ENCODE measurements around the gene KRT4.
"Not testable (repeated sequence)": the region's sequence is repeated elsewhere in the genome, so short reads cannot be mapped to it uniquely, and the experiment has no call there.

KRT4 gene

DNA sequence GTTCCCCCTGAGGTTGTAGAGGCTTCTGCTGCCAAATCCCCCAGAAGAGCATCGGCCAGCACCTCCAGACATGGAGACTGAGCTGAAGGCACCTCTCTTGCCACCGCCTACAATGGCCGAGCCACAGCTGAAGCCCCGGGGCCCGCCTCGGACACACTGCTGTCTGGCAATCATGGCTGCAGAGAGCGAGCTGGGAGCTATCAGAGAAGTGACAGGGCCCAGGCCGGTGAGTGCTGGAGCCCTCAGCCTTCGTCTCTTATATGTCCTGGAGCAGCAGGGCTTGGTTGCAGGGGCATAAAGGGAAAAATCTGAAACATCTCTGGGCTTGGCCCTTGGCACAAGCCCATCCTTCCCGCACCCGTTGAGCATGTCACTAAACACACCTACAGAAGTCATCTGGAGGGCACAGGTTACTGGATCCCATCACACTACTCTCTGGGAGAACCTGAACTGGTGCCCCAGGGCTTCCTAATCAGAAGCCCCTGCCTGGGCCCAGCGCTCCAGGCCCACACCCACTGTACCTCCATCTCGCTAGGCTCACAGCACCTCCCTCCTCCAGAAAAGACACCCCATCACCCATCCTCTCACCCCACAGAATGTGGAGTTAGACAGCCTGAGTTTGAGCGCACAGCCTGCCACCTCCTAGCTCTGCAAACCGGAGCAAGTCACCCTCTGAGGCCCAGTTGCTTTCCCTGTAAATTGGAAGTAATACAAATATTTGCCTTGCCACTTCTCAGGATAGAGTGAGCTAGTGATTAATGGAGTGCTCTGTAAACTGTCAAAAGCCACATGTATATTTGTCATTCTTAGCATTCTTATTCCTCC, at the start of gene KRT4:
KRT4 (minus strand) TSS at position 232 of the 825 bp plus-strand sequence; CDS start at position 174, 58 bp downstream.
- no peak for DNase-seq

DNA sequence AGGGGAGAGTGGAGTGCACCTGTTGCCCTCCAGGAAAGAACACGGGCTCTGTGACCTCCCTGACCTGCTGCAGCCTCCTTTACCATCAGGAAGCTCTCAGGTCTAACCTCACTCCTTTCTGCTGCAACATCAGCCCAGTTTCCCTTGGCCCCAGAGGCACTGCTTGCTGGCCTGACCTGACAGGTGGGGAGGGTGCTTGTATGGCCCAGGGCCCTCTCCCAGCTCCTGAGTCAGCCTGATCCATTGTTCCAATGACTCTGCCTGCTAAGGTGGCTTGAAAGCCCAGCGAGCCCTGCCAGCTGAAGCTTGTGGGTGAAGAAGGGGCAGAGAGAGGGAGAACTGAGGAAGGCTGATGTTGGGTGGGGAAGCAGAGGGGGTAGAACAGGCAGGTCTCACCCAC, 48.1 kb upstream of the KRT4 start:
- DNase-seq, result no peak

DNA sequence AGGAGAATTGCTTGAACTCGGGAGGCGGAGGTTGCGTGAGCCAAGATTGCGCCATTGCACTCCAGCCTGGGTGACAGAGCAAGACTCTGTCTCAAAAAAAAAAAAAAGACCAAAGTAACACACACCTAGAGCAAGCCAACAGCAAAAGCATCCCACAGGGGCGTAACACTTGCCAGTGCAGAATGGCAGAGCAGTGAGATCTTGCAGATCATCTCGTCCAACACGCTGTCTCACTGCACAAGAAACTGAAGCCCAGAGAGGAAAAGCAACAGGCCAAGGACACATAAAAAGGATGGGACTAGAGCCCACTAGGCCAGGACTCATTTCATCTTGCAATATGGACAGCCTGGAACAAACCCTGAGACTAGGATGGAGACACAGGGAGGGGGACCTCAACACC, 47.6 kb upstream of the KRT4 start:
- no peak for DNase-seq

- DNase-seq, result no peak
Measured at GRCh38 chr12:52860102-52860823, 46.3 kb upstream of the KRT4 start.

GRCh38 chr12:52857500-52857899, 43.6 kb upstream of the KRT4 start:
- no peak for DNase-seq

GRCh38 chr12:52856787-52857186, 42.9 kb upstream of the KRT4 start:
- DNase-seq, result no peak

- not testable (repeated sequence) for DNase-seq
Measured at GRCh38 chr12:52856077-52856476, 42.2 kb upstream of the KRT4 start.

DNA sequence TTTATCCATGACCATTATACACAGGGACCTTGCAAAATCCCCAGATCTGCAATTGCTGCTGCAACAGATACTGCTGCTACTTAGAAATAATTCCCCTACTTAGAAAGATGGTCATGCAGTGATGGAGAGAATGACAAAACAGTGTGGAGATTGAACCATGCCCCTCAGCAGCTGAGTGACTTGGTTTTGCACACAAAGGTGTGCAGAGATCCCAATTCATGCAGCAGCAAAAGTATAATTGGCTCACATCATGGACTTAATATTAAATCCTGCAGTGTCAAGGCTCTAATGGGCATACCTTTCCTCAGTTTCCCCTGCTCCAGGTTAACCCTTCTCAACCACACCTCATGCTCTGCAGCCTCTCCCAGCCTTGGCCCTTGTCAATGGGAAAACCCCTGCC, 37.9 kb upstream of the KRT4 start:
- DNase-seq, result no peak

DNA sequence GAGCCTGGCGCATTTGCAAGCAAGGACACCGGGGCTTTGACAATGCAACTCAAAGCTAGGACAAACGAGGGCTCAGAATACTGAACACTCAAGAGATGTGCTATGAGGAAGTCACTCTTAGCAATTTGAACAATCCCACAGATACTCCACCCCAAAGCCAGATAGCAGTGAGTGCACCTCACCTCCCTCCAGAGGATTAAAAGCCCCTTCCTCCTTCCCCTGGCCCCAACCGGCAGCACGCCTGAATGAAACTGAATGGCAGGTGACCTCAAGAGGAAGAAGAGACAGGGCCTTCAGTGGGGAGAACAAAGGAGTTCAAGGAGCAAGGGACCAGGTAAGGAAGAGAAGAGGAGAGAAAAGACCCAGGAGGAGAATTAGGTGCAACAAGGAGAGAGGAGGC, 36.8 kb upstream of the KRT4 start:
- no peak for DNase-seq

- no peak for DNase-seq
Measured at GRCh38 chr12:52849511-52849910, 35.6 kb upstream of the KRT4 start.

DNA sequence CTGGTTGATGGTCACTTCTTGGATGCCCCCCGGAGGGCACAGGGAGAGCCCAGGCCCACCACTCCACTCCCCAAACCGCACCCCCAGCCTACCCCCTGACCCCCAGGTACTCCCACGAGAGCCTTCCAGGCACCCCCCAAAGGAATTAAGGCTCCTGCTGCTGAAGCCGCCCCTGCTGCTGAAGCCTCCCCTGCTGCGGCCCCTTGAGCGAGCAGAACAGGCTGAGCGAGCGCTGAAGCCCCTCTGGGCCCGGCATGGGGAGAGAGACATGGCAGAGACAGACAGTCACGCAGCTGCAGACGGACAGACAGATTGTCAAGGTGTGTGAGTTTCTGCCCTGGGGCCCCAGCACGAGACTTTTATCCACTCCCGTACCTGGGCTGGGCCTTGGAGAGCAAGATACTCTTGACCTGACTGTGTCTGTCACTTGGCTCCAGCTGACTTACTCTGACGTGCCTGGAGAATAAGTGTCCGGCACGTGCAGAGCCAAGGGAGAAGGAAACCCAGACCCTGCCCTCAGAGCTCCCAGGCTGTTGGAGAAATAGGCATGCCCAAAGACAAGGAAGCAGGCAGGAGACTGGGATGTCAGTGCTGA, 34.8 kb upstream of the KRT4 start, which contains the start of gene KRT78:
KRT78 (minus strand) TSS at position 334 of the 595 bp plus-strand sequence; CDS start at position 270, 64 bp downstream.
- DNase-seq, result no peak

DNA sequence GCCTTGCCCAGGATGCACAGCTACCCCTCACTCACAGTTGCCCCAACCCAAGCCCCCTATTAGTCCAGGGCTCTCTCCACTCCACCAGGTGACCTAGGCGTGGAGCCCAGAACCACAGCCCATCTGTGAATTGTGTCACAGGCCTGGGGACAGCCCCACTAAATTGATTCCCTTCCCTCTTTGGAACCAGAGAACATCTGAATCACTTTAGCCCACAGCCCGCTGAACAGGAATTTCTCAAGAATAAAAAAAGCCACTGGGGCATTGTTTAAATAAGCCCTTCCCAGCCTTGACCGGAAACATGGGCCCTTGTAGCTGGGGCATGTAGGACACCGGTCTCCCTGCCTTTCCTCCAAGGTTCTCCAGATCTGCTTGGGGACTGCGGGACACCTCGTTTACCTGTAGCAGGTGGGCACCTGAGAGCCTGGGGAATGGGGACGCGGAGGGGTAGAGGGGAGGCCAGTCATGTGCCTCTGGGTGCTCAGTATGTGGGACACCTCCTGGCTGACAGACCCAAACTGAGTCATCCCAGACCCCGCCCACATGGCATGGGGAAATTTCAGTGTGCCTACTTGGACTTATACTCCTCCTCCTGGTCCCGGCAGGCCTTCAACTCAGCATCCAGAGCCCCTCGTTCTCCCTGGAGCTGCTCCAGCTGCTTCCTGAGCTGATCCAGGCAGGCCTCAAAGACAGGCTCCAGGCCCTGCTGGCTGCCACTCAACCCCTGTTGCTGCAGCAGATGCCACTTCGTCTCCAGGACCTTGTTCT, 33.6 kb upstream of the KRT4 start:
- DNase-seq, result no peak

GRCh38 chr12:52846356-52846970, 32.5 kb upstream of the KRT4 start:
- DNase-seq, result no peak

DNA sequence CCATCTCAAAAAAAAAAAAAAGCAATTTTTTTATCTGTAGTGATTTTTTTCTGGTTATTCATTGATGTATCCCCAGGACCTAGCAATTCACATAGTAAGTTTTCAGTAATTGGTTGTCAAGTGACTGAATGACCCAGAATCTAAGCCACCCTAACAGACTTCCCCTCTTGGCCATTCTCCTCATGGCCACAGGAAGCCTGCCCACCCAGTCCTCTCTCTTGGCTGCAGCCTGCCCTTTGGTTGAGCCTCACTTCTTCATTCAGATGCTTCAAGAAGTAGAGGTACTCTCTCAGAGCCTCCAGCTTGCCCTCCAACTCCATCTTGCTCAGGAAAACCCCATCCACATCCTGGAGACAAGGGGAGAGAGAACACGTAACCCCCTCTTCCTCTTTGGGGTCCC, 32.0 kb upstream of the KRT4 start:
- DNase-seq, result no peak

GRCh38 chr12:52844386-52844785, 30.5 kb upstream of the KRT4 start:
- no peak for DNase-seq

GRCh38 chr12:52839436-52840105, 25.7 kb upstream of the KRT4 start:
- no peak for DNase-seq

GRCh38 chr12:52838609-52839435, 24.9 kb upstream of the KRT4 start:
- no peak for DNase-seq

DNA sequence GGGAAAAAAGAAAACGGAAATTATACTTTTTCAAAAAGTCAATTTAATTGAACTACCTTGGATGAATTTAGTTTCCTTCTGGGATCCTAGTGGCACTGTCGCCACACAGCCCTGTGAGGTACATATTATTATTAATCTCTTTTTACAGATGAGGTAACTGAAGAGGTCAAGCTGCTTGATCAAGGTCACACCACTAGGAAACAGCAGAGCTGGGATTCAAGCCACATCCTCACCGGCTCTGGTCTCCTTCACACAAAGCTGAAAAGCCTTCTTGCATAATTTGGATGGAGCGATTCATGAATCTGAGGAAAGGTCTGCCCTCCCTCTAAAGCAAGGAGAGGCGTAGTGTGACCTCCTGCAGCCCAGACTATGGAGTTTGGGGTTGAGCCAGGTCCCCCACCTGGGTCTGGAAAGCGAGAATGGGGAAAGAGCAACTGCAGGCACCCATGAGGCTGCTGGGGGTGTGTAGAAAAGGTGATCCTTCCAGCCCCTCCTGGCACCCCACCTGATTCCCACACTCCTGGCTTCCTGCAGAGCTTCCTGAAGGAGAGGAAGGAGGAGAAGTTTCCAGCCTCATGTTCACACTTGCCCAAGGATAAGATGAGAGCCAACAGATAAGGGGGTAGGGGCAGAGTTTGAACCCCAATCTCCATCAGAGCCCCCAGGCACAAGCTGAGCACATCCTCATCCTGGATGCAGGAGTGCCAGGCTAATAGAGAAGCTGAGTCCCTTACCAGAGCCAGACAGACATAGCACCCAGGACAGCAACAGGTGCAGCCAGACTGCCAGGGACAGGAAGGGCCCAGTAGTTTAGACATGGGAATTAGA, 24.1 kb upstream of the KRT4 start:
- no peak for DNase-seq

GRCh38 chr12:52837413-52837741, 23.5 kb upstream of the KRT4 start:
- DNase-seq, result peak; percentile 26
